Stimulated activated CD8-positive, alpha-beta memory T cell treated with anti-CD3 and anti-CD28 coated beads, Interleukin-7, amount 100 ng/mL, for 48 hours (primary cell): Measurements from ENCODE around the gene RUNX3.

Source experiments
- DNase-seq, 2 donors: peaks; one replicate each; pipeline ENCODE4 v3.0.0-alpha.2; 2020; ENCODE audit warnings: low read depth in 1 of 2; ENCODE audit errors: extremely low read depth in 1 of 2

RUNX3 gene

DNA sequence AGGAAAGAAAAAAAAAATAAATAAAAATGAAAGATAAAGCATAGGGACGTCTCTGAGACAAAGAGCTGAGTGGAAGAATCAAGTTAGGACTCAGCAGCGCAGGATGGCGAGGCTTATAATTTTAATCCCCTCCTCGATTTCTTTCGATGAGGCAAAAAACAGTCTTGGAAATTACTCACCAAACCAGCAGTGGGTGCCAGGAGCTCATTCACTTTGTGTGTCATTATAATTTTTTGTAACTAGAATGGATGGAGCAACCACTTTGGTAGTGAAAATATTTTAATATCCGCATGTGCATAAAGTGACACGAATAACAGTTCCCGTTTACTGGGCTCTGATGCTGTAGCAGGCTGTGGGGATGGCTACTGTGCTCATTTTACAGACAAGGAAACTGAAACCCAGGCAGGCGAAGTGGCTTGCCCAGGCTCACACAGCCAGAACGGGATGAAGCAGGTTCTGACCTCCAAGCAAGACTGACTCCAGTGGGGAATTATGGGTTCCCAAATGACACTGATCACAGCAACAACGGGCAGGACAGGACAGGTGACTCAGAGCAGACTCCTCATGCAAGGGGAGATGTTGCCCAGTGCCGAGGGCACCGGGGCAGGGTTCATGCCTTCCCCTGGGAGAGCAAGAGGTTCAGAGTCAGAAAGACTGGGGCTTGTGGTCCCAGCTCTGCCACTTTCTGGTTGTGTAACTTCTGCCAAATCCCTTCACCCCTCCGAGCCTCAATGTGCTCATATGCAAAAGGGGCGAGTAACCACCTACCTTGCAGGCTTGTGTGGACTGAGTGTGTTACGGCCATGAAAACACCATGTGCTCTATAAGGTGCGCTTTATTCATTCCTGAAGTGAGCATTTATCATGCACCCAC lies 63.6 kb downstream of the RUNX3 start:
- no peak for DNase-seq

GRCh38 chr1:24865587-24865986 lies 64.5 kb downstream of the RUNX3 start:
- DNase-seq = no peak

DNA sequence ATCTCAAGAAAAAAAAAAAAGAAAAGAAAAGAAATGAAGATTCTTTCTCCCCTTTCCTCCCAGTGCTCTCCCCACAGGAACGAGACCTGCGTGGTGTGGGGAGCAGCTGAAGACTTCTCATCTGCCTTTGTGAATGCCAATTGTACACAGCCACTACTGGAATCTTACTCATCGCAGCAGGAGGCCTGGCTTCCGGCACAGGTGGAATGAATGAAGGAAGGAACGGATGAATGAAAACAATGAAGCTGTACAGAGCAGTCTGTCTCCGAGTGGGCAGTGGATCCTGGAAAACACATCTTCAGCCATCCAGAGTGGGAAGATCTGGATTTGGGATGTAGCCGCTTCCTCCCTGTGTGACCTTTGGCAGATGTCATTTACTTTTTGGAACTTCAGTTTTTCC lies 64.9 kb downstream of the RUNX3 start:
- no peak for DNase-seq

DNA sequence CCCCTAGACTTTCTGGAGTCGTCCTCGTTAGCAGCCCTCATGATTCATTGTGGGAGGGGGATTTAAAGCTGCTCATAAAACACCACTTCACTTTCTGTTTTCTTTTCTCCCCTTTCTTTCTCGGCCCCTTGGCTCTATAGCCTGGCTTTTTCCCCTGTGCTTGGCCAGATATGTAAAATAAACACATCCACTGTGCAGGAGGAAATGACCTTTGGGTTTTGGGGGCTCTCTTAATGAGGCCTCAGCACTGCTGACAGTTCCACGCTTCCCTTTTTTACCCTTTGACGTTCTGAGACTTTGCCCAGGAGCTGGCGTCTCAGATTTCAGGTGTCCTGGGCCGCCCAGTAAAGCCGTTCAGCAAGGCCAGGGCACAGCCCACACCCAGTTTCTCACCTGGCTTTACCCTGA lies 65.7 kb downstream of the RUNX3 start:
- DNase-seq = no peak

DNA sequence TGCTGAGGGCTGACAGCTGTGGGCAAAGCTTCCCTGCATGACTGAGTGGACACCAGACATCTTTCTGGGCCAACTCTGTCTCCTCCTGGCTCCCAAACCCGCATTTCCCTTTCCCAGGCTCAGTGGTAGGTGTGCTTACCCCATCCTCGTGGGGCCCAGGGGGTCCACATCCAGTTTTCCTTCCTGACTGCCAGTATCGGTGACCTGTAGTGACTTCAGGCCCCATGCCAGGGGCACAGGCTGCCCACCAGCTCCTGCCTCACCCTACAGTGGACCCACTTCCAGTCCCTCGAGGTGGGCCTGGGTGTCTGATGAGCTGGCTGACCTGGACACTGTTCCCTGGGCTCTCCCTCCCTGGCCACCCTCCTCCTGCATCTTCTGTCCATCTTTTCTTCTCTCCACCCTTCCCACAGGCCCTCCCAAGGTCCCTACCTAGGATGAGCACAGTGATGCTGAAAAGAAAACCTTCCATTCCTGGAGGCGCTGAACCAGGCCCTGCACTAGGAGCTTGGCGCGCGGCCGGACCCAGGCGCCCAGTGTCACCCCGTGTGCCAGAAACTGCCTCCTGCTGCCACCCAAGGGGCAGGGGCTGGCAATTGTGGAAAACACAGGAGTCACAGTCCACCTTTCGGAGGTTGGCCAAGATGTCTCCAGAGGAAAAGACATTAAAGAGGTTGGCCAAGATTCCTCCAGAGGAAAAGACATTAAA lies 67.1 kb downstream of the RUNX3 start:
- DNase-seq = no peak

DNA sequence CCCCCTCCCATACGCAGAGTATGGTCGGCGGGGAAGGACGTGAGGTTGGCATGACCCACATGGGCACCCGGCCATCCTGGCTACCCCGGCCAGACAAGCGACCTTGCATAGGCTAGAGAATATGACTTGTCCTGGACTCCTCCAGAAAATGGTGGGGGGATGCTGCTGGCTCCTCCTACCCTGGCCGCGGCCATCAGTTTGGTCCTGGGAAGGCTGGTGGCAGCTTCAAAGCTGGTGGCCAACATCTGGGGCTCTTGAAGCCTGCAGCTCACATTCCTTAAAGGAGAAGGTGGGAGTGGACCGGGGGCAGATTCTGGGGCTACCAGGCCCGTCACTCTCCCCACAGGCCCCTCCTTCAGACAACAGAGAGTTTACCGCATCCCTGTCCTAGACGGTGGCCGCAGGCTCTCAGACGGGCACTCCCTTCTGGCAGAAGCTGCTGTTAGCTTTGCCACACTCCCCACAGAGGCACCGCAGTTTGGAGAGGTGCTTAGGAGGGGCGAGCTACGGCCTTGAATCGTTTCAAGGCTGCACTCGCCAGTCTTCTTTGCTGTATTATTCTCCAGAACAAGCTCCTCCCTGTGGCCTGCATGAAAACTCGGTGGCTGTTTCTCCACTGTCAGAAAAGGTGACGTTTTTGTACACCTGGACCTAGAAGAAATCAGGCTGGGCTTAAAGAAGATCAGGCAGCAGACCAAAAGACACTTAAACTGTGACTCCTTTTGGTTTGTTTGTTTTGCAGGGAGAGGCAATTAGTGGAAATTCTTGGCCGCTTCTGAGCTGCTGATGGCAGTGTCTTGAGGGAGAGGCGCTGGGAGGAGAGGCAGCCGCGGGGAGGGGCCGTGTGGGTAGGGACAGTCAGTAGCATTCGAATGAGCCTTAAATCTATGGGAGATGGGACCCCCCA lies 68.0 kb downstream of the RUNX3 start:
- no peak for DNase-seq

DNA sequence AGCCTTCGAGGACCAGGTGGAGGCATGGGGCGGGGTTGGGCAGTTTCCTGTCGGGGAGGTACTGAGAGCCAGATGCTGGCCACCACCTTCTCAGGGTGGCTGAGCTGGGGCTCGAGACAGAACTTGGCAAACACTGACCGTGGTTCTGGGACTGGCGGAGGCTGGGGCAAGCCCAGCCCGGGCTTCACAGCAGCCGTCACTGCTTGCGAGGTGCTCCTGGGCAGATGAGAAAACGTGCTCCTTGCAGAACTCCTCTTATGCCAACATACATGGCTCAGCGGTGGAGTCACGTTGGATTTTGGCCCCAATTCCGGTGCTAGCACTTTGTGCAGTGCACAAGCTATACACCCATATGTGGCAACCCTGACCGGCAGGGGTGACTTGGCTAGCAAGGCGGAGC lies 69.2 kb downstream of the RUNX3 start:
- DNase-seq = no peak

DNA sequence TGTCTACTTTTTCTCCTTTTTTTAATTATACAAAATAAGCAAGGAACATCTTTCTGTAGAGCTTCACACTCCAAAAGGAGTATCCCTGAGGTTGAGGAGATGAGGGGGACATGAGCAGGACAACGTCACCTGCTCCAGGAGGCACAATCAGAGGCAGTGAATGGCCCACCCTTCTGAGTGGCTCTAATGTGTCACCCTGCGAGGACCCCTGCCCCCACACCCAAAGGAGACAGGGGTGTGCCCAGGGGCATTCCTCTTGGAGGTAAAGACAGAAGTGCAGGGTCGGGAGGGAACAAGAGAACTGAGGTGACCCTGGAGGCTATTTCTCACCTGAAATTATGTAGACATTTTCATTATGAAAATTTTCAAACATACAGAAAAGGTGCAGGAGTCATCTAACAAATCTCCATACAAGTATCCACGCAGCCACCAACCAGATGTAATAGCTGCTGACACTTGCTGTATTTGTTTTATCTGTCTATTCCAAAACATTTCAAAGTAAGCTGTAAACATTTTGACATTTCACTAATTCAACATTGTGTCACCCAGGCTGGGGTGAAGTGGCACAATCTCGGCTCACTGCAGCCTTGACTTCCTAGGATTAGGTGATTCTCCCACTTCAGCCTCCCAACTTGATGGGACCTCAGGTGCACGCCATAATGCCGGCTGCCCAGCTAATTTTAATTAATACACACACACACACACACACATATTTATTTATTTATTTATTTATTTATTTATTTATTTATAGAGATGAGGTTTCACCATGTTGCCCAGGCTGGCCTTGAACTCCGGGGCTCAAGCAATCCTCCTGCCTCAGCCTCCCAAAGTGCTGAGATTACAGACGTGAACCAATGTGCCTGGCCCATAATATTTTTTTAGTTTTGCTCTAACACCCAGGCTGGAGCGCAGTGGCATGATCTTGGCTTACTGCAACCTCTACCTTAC lies 70.7 kb downstream of the RUNX3 start:
- no peak for DNase-seq

- DNase-seq = no peak
Measured at GRCh38 chr1:24858277-24858676, 71.8 kb downstream of the RUNX3 start.

DNA sequence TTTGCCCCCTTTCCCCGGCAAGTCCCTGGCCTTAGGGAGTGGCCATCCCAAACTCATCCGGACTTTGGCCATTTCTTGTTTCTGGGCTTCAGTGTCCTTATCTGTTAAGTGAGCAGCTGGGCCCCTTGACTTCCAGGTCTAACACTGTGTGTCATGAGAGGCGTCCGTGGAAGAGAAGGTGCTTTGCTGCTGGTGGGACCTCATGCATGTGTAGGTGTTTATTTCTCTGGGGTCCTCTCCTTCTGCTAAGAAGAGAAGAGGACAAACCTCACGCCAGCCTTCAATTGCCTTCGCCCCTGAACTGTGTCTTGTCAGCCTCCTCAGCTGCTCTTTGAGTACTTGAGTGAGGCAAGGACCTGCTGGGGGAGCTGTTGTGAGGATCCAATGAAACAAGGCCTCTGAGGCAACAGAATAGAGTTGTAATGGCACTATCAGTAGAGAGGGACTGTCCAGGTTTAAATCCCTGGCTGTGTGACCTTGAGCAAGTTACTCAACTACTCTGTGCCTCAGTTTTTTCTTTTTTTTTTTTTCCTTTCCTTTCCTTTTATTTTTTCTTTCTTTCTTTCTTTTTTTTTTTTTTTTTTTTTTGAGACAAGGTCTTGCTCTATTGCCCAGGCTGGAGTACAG lies 72.5 kb downstream of the RUNX3 start:
- DNase-seq = no peak

GRCh38 chr1:24856787-24857506 lies 73.1 kb downstream of the RUNX3 start:
- DNase-seq = no peak

DNA sequence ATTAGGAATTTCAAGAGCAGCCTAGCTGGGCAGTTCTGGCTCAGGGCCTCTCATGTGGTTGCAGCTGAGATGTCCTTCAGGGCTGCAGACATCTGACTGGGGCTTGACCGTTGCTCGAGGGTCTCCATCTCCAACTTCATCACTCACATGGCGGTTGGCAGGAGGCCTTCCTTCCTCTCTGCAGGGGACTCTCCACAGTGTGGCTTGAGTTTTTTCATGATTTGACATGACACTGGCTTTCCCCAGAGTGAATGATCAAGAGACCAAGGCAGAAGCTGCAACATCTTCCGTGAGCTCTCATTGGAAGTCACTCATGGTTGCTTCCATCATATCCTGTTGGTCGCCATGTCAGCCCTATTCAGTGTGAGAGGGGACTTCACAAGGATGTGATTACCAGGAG lies 74.6 kb downstream of the RUNX3 start:
- DNase-seq = no peak

GRCh38 chr1:24853649-24854048 lies 76.4 kb downstream of the RUNX3 start:
- no peak for DNase-seq

GRCh38 chr1:24850328-24850920 lies 79.7 kb downstream of the RUNX3 start:
- DNase-seq = no peak

DNA sequence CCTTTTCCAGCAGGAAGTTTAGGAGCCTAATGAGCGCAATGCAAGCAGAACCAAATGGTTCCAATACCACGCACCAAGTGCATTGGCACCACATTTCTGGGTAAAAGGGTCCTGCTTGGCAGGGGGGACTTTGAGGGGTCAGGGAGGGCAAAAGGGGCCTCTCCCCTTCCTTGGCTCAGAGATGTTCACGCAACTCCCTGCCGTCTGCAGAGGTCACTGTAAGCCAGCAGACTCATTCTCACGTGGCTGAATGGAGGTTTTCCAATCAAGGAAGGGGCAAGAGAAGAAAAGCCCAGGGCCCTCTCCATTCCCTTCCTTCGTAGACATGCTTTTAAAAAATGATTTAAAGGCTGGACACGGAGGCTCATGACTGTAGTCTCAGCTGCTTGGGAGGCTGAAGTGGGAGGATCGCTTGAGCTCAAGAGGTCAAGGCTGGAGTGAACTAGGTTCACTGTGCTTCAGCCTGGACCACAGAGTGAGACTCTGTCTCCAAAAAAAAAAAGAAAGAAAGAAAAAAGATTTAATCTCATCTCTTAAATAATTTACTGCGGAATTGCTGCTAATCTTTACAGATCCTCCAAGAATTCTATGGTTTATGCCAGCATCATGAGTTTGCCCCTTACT lies 80.3 kb downstream of the RUNX3 start:
- DNase-seq = no peak
